OCI-LY7 (cell line): ENCODE measurements around the gene PKN3. TPM values are rescaled to one million over a fixed set of nuclear protein-coding genes. Genes with fewer than 3 reads are reported as not detected.

ENCODE experiments used
- BruUV-seq: library from RNA; stranded (reverse); fragments of 400-500 nt; replicated peaks from 2 replicates; lab custom pipeline; 2021; lab: Mats Ljungman, UMichigan
- CTCF ChIA-PET: fragments of 300-600 bp; sonication (Branson Sonifier 250); formaldehyde crosslinking; loops from one replicate; lab custom pipeline; 2022; ENCODE audit warnings: antibody characterized with exemption; ENCODE audit not compliant: unreplicated experiment; lab: Charles Lee
- POLR2A ChIA-PET: fragments of 300-600 bp; sonication (Branson Sonifier 250); formaldehyde crosslinking; loops from one replicate; lab custom pipeline; 2022; ENCODE audit warnings: antibody characterized with exemption; lab: Charles Lee
- DNase-seq: peaks from one replicate; pipeline ENCODE4 v3.0.0-alpha.2; 2015; ENCODE audit warnings: low spot score
- H2AFZ ChIP-seq: fragments of 200-600 bp; sonication (generic), shearing (Covaris generic); 2 replicates; pipeline ENCODE4 v1.6.1; 2014; ENCODE audit warnings: mild to moderate bottlenecking, antibody characterized with exemption, low read length, moderate library complexity
- H3K27ac ChIP-seq: fragments of 200-600 bp; sonication (generic); 2 replicates; pipeline ENCODE4 v1.5.1; 2014; ENCODE audit warnings: mixed run types, low read depth, mild to moderate bottlenecking, moderate library complexity, low read length, inconsistent platforms; ENCODE audit not compliant: poor library complexity, severe bottlenecking
- H3K36me3 ChIP-seq: fragments of 200-600 bp; sonication (generic); 2 replicates; pipeline ENCODE4 v1.6.1; 2014; ENCODE audit warnings: mild to moderate bottlenecking, antibody characterized with exemption, low read length, moderate library complexity, mixed read lengths; ENCODE audit not compliant: insufficient read depth
- H3K4me1 ChIP-seq: fragments of 200-600 bp; sonication (generic); 2 replicates; pipeline ENCODE4 v1.5.1; 2014; ENCODE audit warnings: mild to moderate bottlenecking, low read length; ENCODE audit not compliant: insufficient read depth, poor library complexity, severe bottlenecking
- H3K4me2 ChIP-seq: fragments of 200-600 bp; sonication (generic); 2 replicates; pipeline ENCODE4 v1.6.1; 2014; ENCODE audit warnings: mild to moderate bottlenecking, low read length
- H3K4me3 ChIP-seq: fragments of 200-600 bp; sonication (generic); 2 replicates; pipeline ENCODE4 v1.5.1; 2014; ENCODE audit warnings: mild to moderate bottlenecking, low read depth, low read length; ENCODE audit not compliant: poor library complexity, severe bottlenecking
- H3K79me2 ChIP-seq: fragments of 200-600 bp; sonication (generic); 2 replicates; pipeline ENCODE4 v1.6.1; 2016; ENCODE audit warnings: low read depth, mild to moderate bottlenecking, low read length, moderate library complexity, mixed read lengths; ENCODE audit not compliant: insufficient read depth
- H3K9me2 ChIP-seq: fragments of 200-600 bp; sonication (generic); 2 replicates; pipeline ENCODE4 v1.6.1; 2016; ENCODE audit warnings: mild to moderate bottlenecking, low read length, mixed read lengths; ENCODE audit not compliant: insufficient read depth
- H3K9me3 ChIP-seq: fragments of 200-600 bp; sonication (generic); 2 replicates; pipeline ENCODE4 v1.6.1; 2014; ENCODE audit warnings: mild to moderate bottlenecking, mixed run types, low read length, mixed read lengths
- H4K20me1 ChIP-seq: fragments of 200-600 bp; sonication (generic); 2 replicates; pipeline ENCODE4 v1.6.1; 2014; ENCODE audit warnings: mild to moderate bottlenecking, antibody characterized with exemption, low read length, moderate library complexity, mixed read lengths; ENCODE audit not compliant: insufficient read depth
- CTCF ChIP-seq: fragments of 200-600 bp; sonication (generic); conservative IDR thresholded peaks from 2 replicates; pipeline ENCODE4 v1.5.1; 2014; ENCODE audit warnings: mild to moderate bottlenecking, antibody characterized with exemption, low read length, moderate library complexity, mixed read lengths
- EZH2phosphoT487 ChIP-seq: fragments of 200-600 bp; sonication (generic); IDR thresholded peaks from 2 replicates; pipeline ENCODE4 v1.6.1; 2018; ENCODE audit warnings: low read depth, borderline replicate concordance, mild to moderate bottlenecking, mixed run types, antibody characterized with exemption, low read length, moderate library complexity, mixed read lengths
- intact Hi-C: fragments of 100-400 bp; cut with micrococcal nuclease; formaldehyde crosslinking; loops from one replicate; pipeline ENCODE4 v1.10.0; 2022; ENCODE audit not compliant: unreplicated experiment
- total RNA-seq, 2 experiments: library from RNA; depleted of rRNA in 1 of 2; stranded (reverse); fragments of >200 nt in 1 of 2; shearing (Covaris generic) in 1 of 2; gene quantifications; 2 replicates each; pipeline ENCODE4 v1.2.3, GENCODE V29; 2014 to 2022

Gene PKN3
- total RNA-seq, 2 experiments from 2014 or later, result 1.5 to 3.3 TPM

- Histone ChIP-seq H3K4me1 (peaks cover 13% of the 10 kb centered on the region), H3K79me2 (no peaks in the 10 kb centered on the region), H4K20me1 (no peaks in the 10 kb centered on the region), H3K4me2 (no peak overlapping the region), H3K27ac (no peak overlapping the region), H3K36me3 (no peaks in the 10 kb centered on the region), H3K4me3 (no peak overlapping the region), H3K9me3 (no peaks in the 10 kb centered on the region), H3K9me2 (no peaks in the 10 kb centered on the region), H2AFZ (no peak overlapping the region)
- TF ChIP-seq CTCF (no peak), EZH2phosphoT487 (no peak)
- CTCF ChIA-PET, result no interaction called here
- no TSS peak for BruUV-seq
- intact Hi-C loops, result no loop called here
- POLR2A ChIA-PET, result interaction anchor here (0.5 to 0.6 kb wide), 2 partner anchors 9 to 42 kb away, joined by 3 to 4 read pairs; no protein-coding TSS in a partner anchor
- DNase-seq, result no peak
These were observed 4.5 kb downstream of the PKN3 start for GRCh38 chr9:128706671-128707381.

- BruUV-seq, result no TSS peak
These were observed 5.1 kb downstream of the PKN3 start for GRCh38 chr9:128707446-128707845.

More at GRCh38 chr9:128707446-128707845, 5.1 kb downstream of the PKN3 start:
- TF ChIP-seq EZH2phosphoT487, result no peak
- TF ChIP-seq CTCF, result no peak
- Histone ChIP-seq H3K4me1 (peaks cover 7% of the 10 kb centered on the region), H3K9me2 (no peaks in the 10 kb centered on the region), H3K36me3 (no peaks in the 10 kb centered on the region), H2AFZ (no peak overlapping the region), H3K4me2 (no peak overlapping the region), H3K9me3 (no peaks in the 10 kb centered on the region), H3K4me3 (no peak overlapping the region), H3K27ac (no peak overlapping the region), H3K79me2 (no peaks in the 10 kb centered on the region), H4K20me1 (no peaks in the 10 kb centered on the region)
- no peak for DNase-seq
- intact Hi-C loops, result no loop called here
- CTCF ChIA-PET, result no interaction called here
- POLR2A ChIA-PET, result no interaction called here
